SHP77 treated with DMSO at 0.1 percent for 48 hours (cell line): ENCODE results near the gene PCDHB16.
"Not testable (repeated sequence)": the region's sequence is repeated elsewhere in the genome, so short reads cannot be mapped to it uniquely, and the experiment has no call there.

Experiments used
- DNase-seq: peaks from one replicate; lab custom pipeline; 2025; lab: John Stamatoyannopoulos, UW

The PCDHB16 gene

DNA sequence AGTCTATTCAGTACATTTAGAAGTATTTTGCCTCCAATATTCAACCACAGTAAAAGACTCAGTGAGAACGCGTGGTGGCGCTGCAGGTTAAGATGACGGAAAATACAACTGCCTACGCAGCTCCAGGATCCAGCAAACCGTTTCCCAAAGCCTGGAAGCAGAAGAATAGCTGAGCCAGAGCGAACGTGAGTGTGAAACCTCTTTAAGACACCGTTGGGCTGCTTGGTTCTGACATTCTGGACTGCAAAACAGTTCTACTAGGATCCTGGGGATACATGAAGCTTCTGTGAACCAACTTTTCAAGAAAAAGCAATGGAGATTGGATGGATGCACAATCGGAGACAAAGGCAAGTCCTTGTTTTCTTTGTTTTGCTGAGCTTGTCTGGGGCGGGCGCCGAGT is at the start of gene PCDHB16:
PCDHB16 (plus strand) TSS at position 140 of the 400 bp plus-strand sequence; CDS start at position 313, 173 bp downstream.
- DNase-seq, result no peak

- peak; percentile 52 for DNase-seq
Measured at GRCh38 chr5:141135030-141135717, 47.0 kb upstream of the PCDHB16 start, which contains the start of gene PCDHB5. PCDHB5 (plus strand) TSS chr5:141135206; CDS start chr5:141135435, 229 bp downstream.

DNA sequence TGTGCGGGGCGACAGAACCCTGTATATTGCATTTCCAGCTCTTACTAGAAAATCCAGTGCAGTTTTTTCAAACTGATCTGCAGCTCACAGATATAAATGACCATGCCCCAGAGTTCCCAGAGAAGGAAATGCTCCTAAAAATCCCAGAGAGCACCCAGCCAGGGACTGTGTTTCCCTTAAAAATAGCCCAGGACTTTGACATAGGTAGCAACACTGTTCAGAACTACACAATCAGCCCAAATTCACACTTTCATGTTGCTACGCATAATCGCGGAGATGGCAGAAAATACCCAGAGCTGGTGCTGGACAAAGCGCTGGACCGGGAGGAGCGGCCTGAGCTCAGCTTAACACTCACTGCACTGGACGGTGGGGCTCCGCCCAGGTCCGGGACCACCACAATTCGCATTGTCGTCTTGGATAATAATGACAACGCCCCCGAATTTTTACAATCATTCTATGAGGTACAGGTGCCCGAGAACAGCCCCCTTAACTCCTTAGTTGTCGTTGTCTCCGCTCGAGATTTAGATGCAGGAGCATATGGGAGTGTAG is 46.4 kb upstream of the PCDHB16 start:
- DNase-seq, result no peak

GRCh38 chr5:141137346-141137745 is 44.8 kb upstream of the PCDHB16 start:
- DNase-seq, result not testable (repeated sequence)

DNA sequence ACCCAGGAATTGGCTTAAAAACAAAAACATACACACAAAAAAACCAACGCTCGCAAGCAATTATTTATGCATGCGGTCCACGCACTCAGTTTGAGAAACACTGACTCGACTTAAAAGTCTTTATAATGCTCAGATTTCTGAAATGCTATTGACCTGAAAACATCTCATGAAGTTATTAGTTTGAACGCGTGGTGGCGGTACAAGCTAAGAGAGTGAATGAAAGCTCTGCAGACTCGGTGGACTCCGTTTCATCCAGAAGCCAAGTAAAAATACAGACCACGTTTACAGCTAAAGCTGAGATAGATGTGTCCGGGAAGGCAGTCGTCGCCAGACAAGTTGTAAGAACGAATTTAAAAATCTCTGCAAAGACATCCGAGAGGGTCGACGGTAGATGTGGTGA is 32.4 kb upstream of the PCDHB16 start, which contains the start of gene PCDHB6:
PCDHB6 (plus strand) TSS at position 246 of the 400 bp plus-strand sequence. CDS start 201 bp downstream, outside the sequence.
- no peak for DNase-seq

DNA sequence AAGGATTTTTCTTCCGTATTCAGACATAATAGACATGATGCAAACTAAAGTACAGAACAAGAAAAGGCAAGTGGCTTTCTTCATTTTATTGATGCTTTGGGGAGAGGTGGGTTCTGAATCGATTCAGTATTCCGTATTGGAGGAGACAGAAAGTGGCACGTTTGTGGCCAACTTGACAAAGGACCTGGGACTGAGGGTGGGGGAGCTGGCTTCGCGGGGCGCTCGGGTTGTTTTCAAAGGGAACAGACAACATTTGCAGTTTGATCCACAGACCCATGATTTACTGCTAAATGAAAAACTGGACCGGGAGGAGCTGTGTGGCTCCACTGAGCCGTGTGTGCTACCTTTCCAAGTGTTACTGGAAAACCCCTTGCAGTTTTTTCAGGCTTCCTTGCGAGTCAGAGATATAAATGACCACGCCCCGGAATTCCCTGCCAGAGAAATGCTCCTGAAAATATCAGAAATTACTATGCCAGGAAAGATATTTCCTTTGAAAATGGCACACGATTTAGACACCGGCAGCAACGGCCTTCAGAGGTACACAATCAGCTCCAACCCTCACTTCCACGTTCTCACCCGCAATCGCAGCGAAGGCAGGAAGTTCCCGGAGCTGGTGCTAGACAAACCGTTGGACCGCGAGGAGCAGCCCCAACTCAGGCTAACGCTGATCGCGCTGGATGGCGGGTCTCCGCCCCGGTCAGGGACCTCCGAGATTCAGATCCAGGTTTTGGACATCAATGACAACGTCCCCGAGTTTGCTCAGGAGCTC is 31.8 kb upstream of the PCDHB16 start:
- no peak for DNase-seq

DNA sequence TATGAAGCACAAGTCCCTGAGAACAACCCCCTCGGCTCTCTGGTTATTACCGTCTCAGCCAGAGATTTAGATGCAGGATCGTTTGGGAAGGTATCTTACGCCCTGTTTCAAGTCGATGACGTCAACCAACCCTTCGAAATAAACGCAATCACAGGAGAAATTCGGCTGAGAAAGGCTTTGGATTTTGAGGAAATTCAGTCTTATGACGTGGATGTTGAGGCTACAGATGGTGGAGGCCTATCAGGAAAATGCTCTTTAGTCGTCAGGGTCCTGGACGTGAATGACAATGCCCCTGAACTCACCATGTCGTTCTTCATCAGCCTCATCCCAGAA is 31.2 kb upstream of the PCDHB16 start:
- no peak for DNase-seq

GRCh38 chr5:141151632-141152031 is 30.6 kb upstream of the PCDHB16 start:
- DNase-seq, result not testable (repeated sequence)

DNA sequence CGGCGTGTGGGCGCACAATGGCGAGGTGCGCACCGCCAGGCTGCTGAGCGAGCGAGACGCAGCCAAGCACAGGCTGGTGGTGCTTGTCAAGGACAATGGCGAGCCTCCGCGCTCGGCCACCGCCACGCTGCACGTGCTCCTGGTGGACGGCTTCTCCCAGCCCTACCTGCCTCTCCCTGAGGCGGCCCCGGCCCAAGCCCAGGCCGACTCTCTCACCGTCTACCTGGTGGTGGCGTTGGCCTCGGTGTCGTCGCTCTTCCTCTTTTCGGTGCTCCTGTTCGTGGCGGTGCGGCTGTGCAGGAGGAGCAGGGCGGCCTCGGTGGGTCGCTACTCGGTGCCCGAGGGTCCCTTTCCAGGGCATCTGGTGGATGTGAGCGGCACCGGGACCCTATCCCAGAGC is 30.1 kb upstream of the PCDHB16 start:
- not testable (repeated sequence) for DNase-seq

- no peak for DNase-seq
Measured at GRCh38 chr5:141155540-141156374, 26.4 kb upstream of the PCDHB16 start.

DNA sequence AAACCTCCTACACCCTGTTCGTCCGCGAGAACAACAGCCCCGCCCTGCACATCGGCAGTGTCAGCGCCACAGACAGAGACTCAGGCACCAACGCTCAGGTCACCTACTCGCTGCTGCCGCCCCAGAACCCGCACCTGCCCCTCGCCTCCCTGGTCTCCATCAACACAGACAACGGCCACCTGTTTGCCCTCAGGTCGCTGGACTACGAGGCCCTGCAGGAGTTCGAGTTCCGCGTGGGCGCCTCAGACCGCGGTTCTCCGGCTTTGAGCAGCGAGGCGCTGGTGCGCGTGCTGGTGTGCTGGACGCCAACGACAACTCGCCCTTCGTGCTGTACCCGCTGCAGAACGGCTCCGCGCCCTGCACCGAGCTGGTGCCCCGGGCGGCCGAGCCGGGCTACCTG is 24.8 kb upstream of the PCDHB16 start:
- not testable (repeated sequence) for DNase-seq

DNA sequence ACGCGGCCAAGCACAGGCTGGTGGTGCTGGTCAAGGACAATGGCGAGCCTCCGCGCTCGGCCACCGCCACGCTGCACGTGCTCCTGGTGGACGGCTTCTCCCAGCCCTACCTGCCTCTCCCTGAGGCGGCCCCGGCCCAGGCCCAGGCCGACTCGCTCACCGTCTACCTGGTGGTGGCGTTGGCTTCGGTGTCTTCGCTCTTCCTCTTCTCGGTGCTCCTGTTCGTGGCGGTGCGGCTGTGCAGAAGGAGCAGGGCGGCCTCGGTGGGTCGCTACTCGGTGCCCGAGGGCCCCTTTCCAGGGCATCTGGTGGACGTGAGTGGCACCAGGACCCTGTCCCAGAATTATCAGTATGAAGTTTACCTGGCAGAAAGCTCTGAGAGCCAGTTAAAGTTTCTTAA is 24.3 kb upstream of the PCDHB16 start:
- DNase-seq, result not testable (repeated sequence)

DNA sequence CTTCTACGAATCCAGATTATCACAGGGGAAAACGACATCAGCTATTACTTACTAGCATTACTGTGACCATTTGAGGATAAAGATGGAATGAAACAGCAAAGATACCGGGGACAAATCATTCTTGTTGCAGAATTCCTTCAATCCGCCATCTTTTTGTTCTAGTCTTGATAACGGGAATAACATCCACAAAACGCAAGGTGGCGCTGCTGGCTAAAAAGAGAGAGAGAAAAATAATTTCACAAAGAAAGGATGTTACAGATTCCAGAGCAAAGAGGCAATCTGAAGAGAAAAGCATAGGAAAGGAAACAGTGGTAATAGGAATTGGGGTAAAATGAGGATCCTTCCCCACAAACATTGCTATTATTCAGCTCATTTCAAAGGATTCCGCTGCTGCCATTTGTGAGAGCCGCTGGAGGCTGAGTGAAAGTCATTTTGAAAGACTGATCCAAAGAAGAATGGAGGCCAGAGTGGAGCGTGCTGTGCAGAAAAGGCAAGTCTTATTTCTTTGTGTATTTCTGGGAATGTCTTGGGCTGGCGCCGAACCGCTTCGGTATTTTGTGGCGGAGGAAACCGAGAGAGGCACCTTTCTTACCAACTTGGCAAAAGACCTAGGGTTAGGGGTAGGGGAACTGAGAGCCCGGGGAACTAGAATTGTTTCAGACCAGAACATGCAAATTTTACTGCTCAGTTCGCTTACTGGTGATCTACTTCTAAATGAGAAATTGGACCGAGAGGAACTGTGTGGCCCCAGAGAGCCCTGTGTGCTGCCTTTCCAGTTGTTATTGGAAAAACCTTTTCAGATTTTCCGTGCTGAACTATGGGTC is 9.6 kb upstream of the PCDHB16 start, which contains the start of gene PCDHB7:
PCDHB7 (plus strand) TSS at position 264 of the 824 bp plus-strand sequence; CDS start at position 456, 192 bp downstream.
- DNase-seq, result peak; percentile 22

DNA sequence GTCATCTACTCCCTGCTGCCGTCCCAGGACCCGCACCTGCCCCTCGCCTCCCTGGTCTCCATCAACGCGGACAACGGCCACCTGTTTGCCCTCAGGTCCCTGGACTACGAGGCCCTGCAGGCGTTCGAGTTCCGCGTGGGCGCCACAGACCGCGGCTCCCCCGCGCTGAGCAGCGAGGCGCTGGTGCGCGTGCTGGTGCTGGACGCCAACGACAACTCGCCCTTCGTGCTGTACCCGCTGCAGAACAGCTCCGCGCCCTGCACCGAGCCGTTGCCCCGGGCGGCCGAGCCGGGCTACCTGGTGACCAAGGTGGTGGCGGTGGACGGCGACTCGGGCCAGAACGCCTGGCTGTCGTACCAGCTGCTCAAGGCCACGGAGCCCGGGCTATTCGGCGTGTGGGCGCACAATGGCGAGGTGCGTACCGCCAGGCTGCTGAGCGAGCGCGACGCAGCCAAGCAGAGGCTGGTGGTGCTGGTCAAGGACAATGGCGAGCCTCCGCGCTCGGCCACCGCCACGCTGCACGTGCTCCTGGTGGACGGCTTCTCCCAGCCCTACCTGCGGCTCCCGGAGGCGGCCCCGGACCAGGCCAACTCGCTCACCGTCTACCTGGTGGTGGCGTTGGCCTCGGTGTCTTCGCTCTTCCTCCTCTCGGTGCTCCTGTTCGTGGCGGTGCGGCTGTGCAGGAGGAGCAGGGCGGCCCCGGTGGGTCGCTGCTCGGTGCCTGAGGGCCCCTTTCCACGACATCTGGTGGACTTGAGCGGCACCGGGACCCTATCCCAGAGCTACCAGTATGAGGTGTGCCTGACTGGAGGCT is 7.7 kb upstream of the PCDHB16 start:
- not testable (repeated sequence) for DNase-seq

GRCh38 chr5:141175933-141176332 is 6.3 kb upstream of the PCDHB16 start:
- DNase-seq, result no peak

- peak; percentile 43 for DNase-seq
Measured at GRCh38 chr5:141177577-141178191, 4.5 kb upstream of the PCDHB16 start, which contains the start of gene PCDHB8. PCDHB8 (plus strand) TSS chr5:141177790; CDS start chr5:141178035, 245 bp downstream.

DNA sequence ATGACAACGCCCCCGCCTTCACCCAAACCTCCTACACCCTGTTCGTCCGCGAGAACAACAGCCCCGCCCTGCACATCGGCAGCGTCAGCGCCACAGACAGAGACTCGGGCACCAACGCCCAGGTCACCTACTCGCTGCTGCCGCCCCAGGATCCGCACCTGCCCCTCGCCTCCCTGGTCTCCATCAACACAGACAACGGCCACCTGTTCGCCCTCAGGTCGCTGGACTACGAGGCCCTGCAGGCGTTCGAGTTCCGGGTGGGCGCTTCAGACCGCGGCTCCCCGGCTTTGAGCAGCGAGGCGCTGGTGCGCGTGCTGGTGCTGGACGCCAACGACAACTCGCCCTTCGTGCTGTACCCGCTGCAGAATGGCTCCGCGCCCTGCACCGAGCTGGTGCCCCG is 2.8 kb upstream of the PCDHB16 start:
- DNase-seq, result not testable (repeated sequence)

DNA sequence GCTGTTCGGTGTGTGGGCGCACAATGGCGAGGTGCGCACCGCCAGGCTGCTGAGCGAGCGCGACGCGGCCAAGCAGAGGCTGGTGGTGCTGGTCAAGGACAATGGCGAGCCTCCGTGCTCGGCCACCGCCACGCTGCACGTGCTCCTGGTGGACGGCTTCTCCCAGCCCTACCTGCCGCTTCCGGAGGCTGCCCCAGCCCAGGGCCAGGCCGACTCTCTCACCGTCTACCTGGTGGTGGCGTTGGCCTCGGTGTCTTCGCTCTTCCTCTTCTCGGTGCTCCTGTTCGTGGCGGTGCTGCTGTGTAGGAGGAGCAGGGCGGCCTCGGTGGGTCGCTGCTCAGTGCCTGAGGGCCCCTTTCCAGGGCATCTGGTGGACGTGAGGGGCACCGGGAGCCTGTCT is 2.3 kb upstream of the PCDHB16 start:
- not testable (repeated sequence) for DNase-seq

GRCh38 chr5:141180313-141180712 is 1.9 kb upstream of the PCDHB16 start:
- no peak for DNase-seq
